ENCODE measurements around the gene NSA2.
A peak's percentile ranks its signal among the peaks of the same experiment; 100 is the strongest.
"Not testable (repeated sequence)": the region's sequence is repeated elsewhere in the genome, so short reads cannot be mapped to it uniquely, and the experiment has no call there.

The NSA2 gene

GRCh38 chr5:74766849-74767578 is at the start of gene NSA2, which contains the start of gene GFM2:
Gene NSA2 (plus strand): TSS chr5:74767249. CDS start chr5:74767361, 112 bp downstream.
Gene GFM2 (minus strand): TSS chr5:74767117. CDS start chr5:74763742, 3,375 bp downstream.
- H3K9me3 ChIP-seq, result no peaks in the 10 kb centered on the region
- peak within 1 kb of the TSS; percentile 89 for H3K9ac ChIP-seq
- H3K4me1 ChIP-seq, result peaks cover 26% of the 10 kb centered on the region
- H4K20me1 ChIP-seq, result peaks cover 27% of the 10 kb centered on the region; the same call in 1 of the 2 replicates
- H3K27me3 ChIP-seq, result no peaks in the 10 kb centered on the region
- H3K4me3 ChIP-seq, result peak within 1 kb of the TSS; percentile 90
- H3K4me2 ChIP-seq, result peak within 1 kb of the TSS; percentile 92
- no peak for TF ChIP-seq Cebpa-rat (IDR thresholded peaks at IDR 0.05)
- peak within 1 kb of the TSS; percentile 88 for H3K27ac ChIP-seq
- peaks cover 47% of the 10 kb centered on the region for H3K36me3 ChIP-seq

- Histone ChIP-seq H3K27ac (no peak overlapping the region), H3K36me3 (peaks cover 80% of the 10 kb centered on the region), H3K9me3 (no peaks in the 10 kb centered on the region), H3K4me1 (no peaks in the 10 kb centered on the region), H3K4me3 (no peak overlapping the region), H3K9ac (no peak overlapping the region), H3K4me2 (no peak overlapping the region), H3K27me3 (no peaks in the 10 kb centered on the region), H4K20me1 (no peaks in the 10 kb centered on the region)
- TF ChIP-seq Cebpa-rat (IDR thresholded peaks at IDR 0.05), result no peak
Observed at GRCh38 chr5:74717596-74717995, 49.5 kb upstream of the NSA2 start.

GRCh38 chr5:74722271-74722670 is 44.8 kb upstream of the NSA2 start:
- Histone ChIP-seq H3K27me3 (no peaks in the 10 kb centered on the region), H4K20me1 (no peaks in the 10 kb centered on the region), H3K4me3 (no peak overlapping the region), H3K27ac (no peak overlapping the region), H3K4me1 (no peaks in the 10 kb centered on the region), H3K9ac (no peak overlapping the region), H3K36me3 (peaks cover 85% of the 10 kb centered on the region), H3K4me2 (no peak overlapping the region), H3K9me3 (no peaks in the 10 kb centered on the region)
- no peak for TF ChIP-seq Cebpa-rat (IDR thresholded peaks at IDR 0.05)

- Histone ChIP-seq H3K4me3 (no peak overlapping the region), H3K4me2 (no peak overlapping the region), H3K36me3 (peaks cover 81% of the 10 kb centered on the region), H3K9ac (no peak overlapping the region), H3K27ac (no peak overlapping the region), H3K9me3 (no peaks in the 10 kb centered on the region), H4K20me1 (no peaks in the 10 kb centered on the region), H3K27me3 (no peaks in the 10 kb centered on the region), H3K4me1 (no peaks in the 10 kb centered on the region)
- TF ChIP-seq Cebpa-rat (IDR thresholded peaks at IDR 0.05), result no peak
Observed at GRCh38 chr5:74725331-74725730, 41.7 kb upstream of the NSA2 start.

GRCh38 chr5:74736759-74737158 is 30.3 kb upstream of the NSA2 start:
- no peaks in the 10 kb centered on the region for H3K27me3 ChIP-seq
- H4K20me1 ChIP-seq, result no peaks in the 10 kb centered on the region
- no peak overlapping the region for H3K4me2 ChIP-seq
- no peak overlapping the region for H3K4me3 ChIP-seq
- no peaks in the 10 kb centered on the region for H3K4me1 ChIP-seq
- H3K9ac ChIP-seq, result no peak overlapping the region
- no peaks in the 10 kb centered on the region for H3K9me3 ChIP-seq
- peaks cover 75% of the 10 kb centered on the region for H3K36me3 ChIP-seq
- no peak for TF ChIP-seq Cebpa-rat (IDR thresholded peaks at IDR 0.05)
- H3K27ac ChIP-seq, result no peak overlapping the region

GRCh38 chr5:74738406-74738805 is 28.6 kb upstream of the NSA2 start:
- no peak for TF ChIP-seq Cebpa-rat (IDR thresholded peaks at IDR 0.05)
- H3K27me3 ChIP-seq, result no peaks in the 10 kb centered on the region
- H3K36me3 ChIP-seq, result peaks cover 68% of the 10 kb centered on the region
- H3K4me1 ChIP-seq, result no peaks in the 10 kb centered on the region
- no peak overlapping the region for H3K27ac ChIP-seq
- H3K9me3 ChIP-seq, result no peaks in the 10 kb centered on the region
- H3K4me3 ChIP-seq, result no peak overlapping the region
- H4K20me1 ChIP-seq, result no peaks in the 10 kb centered on the region
- no peak overlapping the region for H3K4me2 ChIP-seq
- no peak overlapping the region for H3K9ac ChIP-seq

- not testable (repeated sequence) for H3K27ac ChIP-seq, H3K4me3 ChIP-seq, H3K27me3 ChIP-seq, H4K20me1 ChIP-seq, H3K4me2 ChIP-seq, H3K9me3 ChIP-seq, H3K4me1 ChIP-seq, H3K9ac ChIP-seq
- H3K36me3 ChIP-seq, result peaks cover 79% of the 10 kb centered on the region
Observed at GRCh38 chr5:74748742-74749141, 18.3 kb upstream of the NSA2 start.

- Histone ChIP-seq H3K4me1 (peaks cover 17% of the 10 kb centered on the region), H3K27ac (no peak overlapping the region)
Observed at GRCh38 chr5:74761241-74761640, 5.8 kb upstream of the NSA2 start.

GRCh38 chr5:74762599-74762998 is 4.5 kb upstream of the NSA2 start:
- Histone ChIP-seq H3K27me3 (no peaks in the 10 kb centered on the region), H4K20me1 (peaks cover 38% of the 10 kb centered on the region; the same call in 1 of the 2 replicates), H3K4me1 (peaks cover 17% of the 10 kb centered on the region), H3K36me3 (peaks cover 53% of the 10 kb centered on the region), H3K27ac (no peak overlapping the region), H3K9ac (no peak overlapping the region), H3K9me3 (no peaks in the 10 kb centered on the region), H3K4me3 (no peak overlapping the region), H3K4me2 (no peak overlapping the region)
- no peak for TF ChIP-seq Cebpa-rat (IDR thresholded peaks at IDR 0.05)

More at GRCh38 chr5:74761241-74761640, 5.8 kb upstream of the NSA2 start:
- H3K4me3 ChIP-seq, result no peak overlapping the region
- peaks cover 67% of the 10 kb centered on the region for H3K36me3 ChIP-seq
- TF ChIP-seq Cebpa-rat (IDR thresholded peaks at IDR 0.05), result no peak
- peaks cover 5% of the 10 kb centered on the region for H3K9me3 ChIP-seq
- no peak overlapping the region for H3K9ac ChIP-seq
- no peaks in the 10 kb centered on the region for H3K27me3 ChIP-seq
- no peak overlapping the region for H3K4me2 ChIP-seq
- H4K20me1 ChIP-seq, result peaks cover 36% of the 10 kb centered on the region; the same call in 1 of the 2 replicates

GRCh38 chr5:74763504-74763903 is 3.5 kb upstream of the NSA2 start:
- no peak overlapping the region for H3K9ac ChIP-seq
- TF ChIP-seq Cebpa-rat (IDR thresholded peaks at IDR 0.05), result no peak
- H3K27ac ChIP-seq, result no peak overlapping the region
- no peaks in the 10 kb centered on the region for H3K27me3 ChIP-seq
- peaks cover 44% of the 10 kb centered on the region for H3K36me3 ChIP-seq
- H3K4me3 ChIP-seq, result no peak overlapping the region
- no peaks in the 10 kb centered on the region for H3K9me3 ChIP-seq
- peaks cover 25% of the 10 kb centered on the region for H3K4me1 ChIP-seq
- no peak overlapping the region for H3K4me2 ChIP-seq
- H4K20me1 ChIP-seq, result peaks cover 47% of the 10 kb centered on the region; the same call in 1 of the 2 replicates
